ENCODE data around the gene STXBP5. TPM values are rescaled to one million over a fixed set of nuclear protein-coding genes. Genes with fewer than 3 reads are reported as not detected.

The STXBP5 gene
- polyA plus RNA-seq, 1 donor (not counting 4 experiments of a cell fraction or from before 2014, with no cell fraction given) = 19.4 TPM

- no peak for DNase-seq (ENCODE audit: low read depth, low spot score)
- dilution Hi-C loops (cut with MboI; ENCODE audit: extremely low pct_ligation_motif_present, low sequenced_read_pairs) = no loop called here
- FAIRE-seq = no peak
- no peaks in the 10 kb centered on the region for H4K20me1 ChIP-seq (ENCODE audit: control insufficient read depth, extremely low read depth, insufficient read depth, low read length)
- H3K4me3 ChIP-seq (ENCODE audit: control insufficient read depth in 2 of 3, extremely low read depth in 1 of 3, insufficient read depth in 2 of 3, low read depth in 1 of 3, low read length in 3 of 3) = no peak overlapping the region
- H3K4me2 ChIP-seq (ENCODE audit: control insufficient read depth, extremely low read depth, insufficient read depth, low read depth, low read length) = no peak overlapping the region
- H3K4me1 ChIP-seq (ENCODE audit: control insufficient read depth, extremely low read depth, insufficient read depth, low read length) = no peaks in the 10 kb centered on the region
- H3K9me3 ChIP-seq (ENCODE audit: control insufficient read depth, low read depth, low read length) = peaks cover 3% of the 10 kb centered on the region
- H3K9ac ChIP-seq (ENCODE audit: control insufficient read depth, extremely low read depth, insufficient read depth, low read length) = no peak overlapping the region
- no peaks in the 10 kb centered on the region for H3K79me2 ChIP-seq (ENCODE audit: control insufficient read depth, insufficient read depth, low read length)
- H3K27ac ChIP-seq (ENCODE audit: control insufficient read depth, insufficient read depth, low read length) = no peak overlapping the region
- peaks cover 0 to 9% of the 10 kb centered on the region in 2 experiments for H3K36me3 ChIP-seq (ENCODE audit: control insufficient read depth in 2 of 2, extremely low read depth in 1 of 2, insufficient read depth in 2 of 2, low read length in 2 of 2)
- H3K9me1 ChIP-seq (ENCODE audit: control insufficient read depth, extremely low read depth, insufficient read depth, low read length) = no peaks in the 10 kb centered on the region
- TF ChIP-seq EZH2 (IDR thresholded peaks at IDR 0.05; ENCODE audit: low read length) (no peak), CTCF (optimal IDR thresholded peaks at IDR 0.05 in 1 of 3, IDR thresholded peaks at IDR 0.05 in 1 of 3, conservative IDR thresholded peaks at IDR 0.05 in 1 of 3; ENCODE audit: extremely low read depth in 1 of 3, insufficient read depth in 2 of 3, low read length in 3 of 3) (no peak)
- H3K27me3 ChIP-seq (ENCODE audit: control insufficient read depth, extremely low read depth, insufficient read depth, low read length) = no peaks in the 10 kb centered on the region
- no peak overlapping the region for H2AFZ ChIP-seq (ENCODE audit: control insufficient read depth, low read length)
Measured at GRCh38 chr6:147298461-147298860, 94.2 kb downstream of the STXBP5 start.

DNA sequence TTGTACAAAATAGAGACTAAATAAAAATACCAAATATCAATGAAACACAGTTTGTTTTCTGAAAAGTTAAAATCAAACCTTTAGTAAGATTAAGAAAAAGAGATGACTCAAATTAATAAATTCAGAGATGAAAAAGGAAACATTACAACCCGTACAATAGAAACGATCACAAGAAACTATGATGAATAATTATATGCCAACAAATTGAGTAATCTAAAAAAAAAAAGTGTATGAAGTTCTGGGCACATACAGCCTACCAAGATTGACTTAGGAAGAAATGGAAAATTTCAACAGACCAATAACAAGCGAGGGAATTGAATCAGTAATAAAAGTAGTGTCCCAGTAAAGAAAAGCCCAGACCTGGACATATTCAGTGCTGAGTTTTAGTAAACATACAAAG, 94.8 kb downstream of the STXBP5 start:
- Histone ChIP-seq H3K79me2 (ENCODE audit: control insufficient read depth, insufficient read depth, low read length) (no peaks in the 10 kb centered on the region), H3K9me3 (ENCODE audit: control insufficient read depth, low read depth, low read length) (peaks cover 3% of the 10 kb centered on the region), H3K36me3 (ENCODE audit: control insufficient read depth in 2 of 2, extremely low read depth in 1 of 2, insufficient read depth in 2 of 2, low read length in 2 of 2) (peaks cover 0 to 11% of the 10 kb centered on the region in 2 experiments), H3K9ac (ENCODE audit: control insufficient read depth, extremely low read depth, insufficient read depth, low read length) (no peak overlapping the region), H3K27ac (ENCODE audit: control insufficient read depth, insufficient read depth, low read length) (no peak overlapping the region), H4K20me1 (ENCODE audit: control insufficient read depth, extremely low read depth, insufficient read depth, low read length) (no peaks in the 10 kb centered on the region), H3K9me1 (ENCODE audit: control insufficient read depth, extremely low read depth, insufficient read depth, low read length) (no peaks in the 10 kb centered on the region), H3K4me1 (ENCODE audit: control insufficient read depth, extremely low read depth, insufficient read depth, low read length) (no peaks in the 10 kb centered on the region), H3K4me2 (ENCODE audit: control insufficient read depth, extremely low read depth, insufficient read depth, low read depth, low read length) (no peak overlapping the region), H2AFZ (ENCODE audit: control insufficient read depth, low read length) (no peak overlapping the region), H3K27me3 (ENCODE audit: control insufficient read depth, extremely low read depth, insufficient read depth, low read length) (no peaks in the 10 kb centered on the region), H3K4me3 (ENCODE audit: control insufficient read depth in 2 of 3, extremely low read depth in 1 of 3, insufficient read depth in 2 of 3, low read depth in 1 of 3, low read length in 3 of 3) (no peak overlapping the region)
- DNase-seq (ENCODE audit: low read depth, low spot score) (no peak), FAIRE-seq (no peak)
- dilution Hi-C loops (cut with MboI; ENCODE audit: extremely low pct_ligation_motif_present, low sequenced_read_pairs) = no loop called here
- TF ChIP-seq EZH2 (IDR thresholded peaks at IDR 0.05; ENCODE audit: low read length) (no peak), CTCF (optimal IDR thresholded peaks at IDR 0.05 in 1 of 3, IDR thresholded peaks at IDR 0.05 in 1 of 3, conservative IDR thresholded peaks at IDR 0.05 in 1 of 3; ENCODE audit: extremely low read depth in 1 of 3, insufficient read depth in 2 of 3, low read length in 3 of 3) (no peak)
